Parathyroid adenoma (tissue), 2 donors: Measurements from ENCODE around the gene PSMA2.

Source experiments
- H2AFZ ChIP-seq: fragments of 300-600 bp; sonication (generic); one replicate; pipeline ENCODE4 v1.7.0; 2017; ENCODE audit warnings: antibody characterized with exemption, mild to moderate bottlenecking
- H3K27ac ChIP-seq: fragments of 300-600 bp; sonication (generic); one replicate; pipeline ENCODE4 v1.7.0; 2017
- H3K27me3 ChIP-seq: fragments of 300-600 bp; sonication (generic); one replicate; pipeline ENCODE4 v1.7.0; 2017; ENCODE audit warnings: low read length; ENCODE audit not compliant: control insufficient read depth, insufficient read depth
- H3K36me3 ChIP-seq: fragments of 300-600 bp; sonication (generic); one replicate; pipeline ENCODE4 v1.7.0; 2017; ENCODE audit warnings: low read length; ENCODE audit not compliant: control insufficient read depth, insufficient read depth
- H3K4me1 ChIP-seq: fragments of 300-600 bp; sonication (generic); one replicate; pipeline ENCODE4 v1.7.0; 2017; ENCODE audit warnings: control low read depth
- H3K4me2 ChIP-seq: fragments of 300-600 bp; sonication (generic); one replicate; pipeline ENCODE4 v1.7.0; 2017; ENCODE audit warnings: low read length
- H3K4me3 ChIP-seq: fragments of 300-600 bp; sonication (generic); one replicate; pipeline ENCODE4 v1.7.0; 2017; ENCODE audit warnings: low read depth, low read length
- H3K79me2 ChIP-seq: fragments of 300-600 bp; sonication (generic); one replicate; pipeline ENCODE4 v1.7.0; 2017; ENCODE audit warnings: control low read depth
- H3K9ac ChIP-seq: fragments of 300-600 bp; sonication (generic); one replicate; pipeline ENCODE4 v1.7.0; 2017; ENCODE audit warnings: mild to moderate bottlenecking
- H3K9me3 ChIP-seq: fragments of 300-600 bp; sonication (generic); one replicate; pipeline ENCODE4 v1.7.0; 2017; ENCODE audit warnings: low read length; ENCODE audit not compliant: control insufficient read depth
- TF ChIP-seq, protein P1 (sequence below): fragments of 300-600 bp; sonication (generic); IDR thresholded peaks from one replicate; pipeline ENCODE4 v1.7.0; 2017; ENCODE audit warnings: antibody characterized with exemption, mild to moderate bottlenecking
- donor health status: primary hyperparathyroidism.

The PSMA2 gene

GRCh38 chr7:42922017-42922753, 9.8 kb downstream of the PSMA2 start:
- Histone ChIP-seq H3K27me3 (no peaks in the 10 kb centered on the region), H3K4me3 (no peak overlapping the region), H3K9me3 (no peaks in the 10 kb centered on the region), H3K4me1 (no peaks in the 10 kb centered on the region), H3K9ac (no peak overlapping the region), H2AFZ (no peak overlapping the region), H3K36me3 (no peaks in the 10 kb centered on the region), H3K79me2 (no peaks in the 10 kb centered on the region), H3K27ac (no peak overlapping the region), H3K4me2 (no peak overlapping the region)
- TF ChIP-seq, protein P1, sequence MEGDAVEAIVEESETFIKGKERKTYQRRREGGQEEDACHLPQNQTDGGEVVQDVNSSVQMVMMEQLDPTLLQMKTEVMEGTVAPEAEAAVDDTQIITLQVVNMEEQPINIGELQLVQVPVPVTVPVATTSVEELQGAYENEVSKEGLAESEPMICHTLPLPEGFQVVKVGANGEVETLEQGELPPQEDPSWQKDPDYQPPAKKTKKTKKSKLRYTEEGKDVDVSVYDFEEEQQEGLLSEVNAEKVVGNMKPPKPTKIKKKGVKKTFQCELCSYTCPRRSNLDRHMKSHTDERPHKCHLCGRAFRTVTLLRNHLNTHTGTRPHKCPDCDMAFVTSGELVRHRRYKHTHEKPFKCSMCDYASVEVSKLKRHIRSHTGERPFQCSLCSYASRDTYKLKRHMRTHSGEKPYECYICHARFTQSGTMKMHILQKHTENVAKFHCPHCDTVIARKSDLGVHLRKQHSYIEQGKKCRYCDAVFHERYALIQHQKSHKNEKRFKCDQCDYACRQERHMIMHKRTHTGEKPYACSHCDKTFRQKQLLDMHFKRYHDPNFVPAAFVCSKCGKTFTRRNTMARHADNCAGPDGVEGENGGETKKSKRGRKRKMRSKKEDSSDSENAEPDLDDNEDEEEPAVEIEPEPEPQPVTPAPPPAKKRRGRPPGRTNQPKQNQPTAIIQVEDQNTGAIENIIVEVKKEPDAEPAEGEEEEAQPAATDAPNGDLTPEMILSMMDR, result no peak

DNA sequence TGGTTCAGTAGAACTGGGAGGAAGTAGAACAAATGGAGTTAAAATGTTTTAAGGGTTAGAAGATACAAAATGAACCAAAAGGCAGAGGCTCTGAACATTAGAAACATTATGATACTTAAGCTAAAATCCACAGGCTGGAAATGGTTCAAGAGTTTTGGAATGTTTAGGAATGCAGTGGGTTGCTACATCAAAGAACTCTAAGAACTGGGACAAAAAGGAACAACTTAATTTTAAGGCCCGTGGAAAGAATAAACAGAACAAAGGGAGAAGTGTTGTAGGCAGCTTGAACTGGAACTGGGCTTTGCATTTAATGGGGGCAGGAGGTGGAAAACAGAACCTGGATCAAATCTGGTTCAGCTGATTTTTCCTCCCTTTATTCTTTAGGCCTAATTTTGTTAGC, 16.6 kb downstream of the PSMA2 start:
- no peaks in the 10 kb centered on the region for H3K9me3 ChIP-seq
- H3K27me3 ChIP-seq, result no peaks in the 10 kb centered on the region
- H3K9ac ChIP-seq, result no peak overlapping the region
- H3K4me1 ChIP-seq, result peaks cover 12% of the 10 kb centered on the region
- no peaks in the 10 kb centered on the region for H3K36me3 ChIP-seq
- no peak overlapping the region for H3K4me3 ChIP-seq
- no peak overlapping the region for H2AFZ ChIP-seq
- H3K79me2 ChIP-seq, result no peaks in the 10 kb centered on the region
- no peak overlapping the region for H3K4me2 ChIP-seq
- no peak overlapping the region for H3K27ac ChIP-seq
- TF ChIP-seq, protein P1, result no peak

GRCh38 chr7:42914421-42915045, 17.4 kb downstream of the PSMA2 start:
- Histone ChIP-seq H3K9me3 (no peaks in the 10 kb centered on the region), H3K4me1 (peaks cover 14% of the 10 kb centered on the region), H3K4me3 (no peak overlapping the region), H3K36me3 (no peaks in the 10 kb centered on the region), H3K27ac (no peak overlapping the region), H3K27me3 (no peaks in the 10 kb centered on the region), H3K4me2 (no peak overlapping the region), H2AFZ (no peak overlapping the region), H3K79me2 (no peaks in the 10 kb centered on the region), H3K9ac (no peak overlapping the region)
- TF ChIP-seq, protein P1, result no peak

- no peaks in the 10 kb centered on the region for H3K36me3 ChIP-seq
- H3K9ac ChIP-seq, result no peak overlapping the region
- no peak overlapping the region for H2AFZ ChIP-seq
- peaks cover 14% of the 10 kb centered on the region for H3K4me1 ChIP-seq
- H3K79me2 ChIP-seq, result no peaks in the 10 kb centered on the region
- H3K27ac ChIP-seq, result no peak overlapping the region
- TF ChIP-seq, protein P1, result no peak
- no peak overlapping the region for H3K4me2 ChIP-seq
- no peaks in the 10 kb centered on the region for H3K9me3 ChIP-seq
- H3K4me3 ChIP-seq, result no peak overlapping the region
- H3K27me3 ChIP-seq, result no peaks in the 10 kb centered on the region
Measured at GRCh38 chr7:42914009-42914408, 18.0 kb downstream of the PSMA2 start.

DNA sequence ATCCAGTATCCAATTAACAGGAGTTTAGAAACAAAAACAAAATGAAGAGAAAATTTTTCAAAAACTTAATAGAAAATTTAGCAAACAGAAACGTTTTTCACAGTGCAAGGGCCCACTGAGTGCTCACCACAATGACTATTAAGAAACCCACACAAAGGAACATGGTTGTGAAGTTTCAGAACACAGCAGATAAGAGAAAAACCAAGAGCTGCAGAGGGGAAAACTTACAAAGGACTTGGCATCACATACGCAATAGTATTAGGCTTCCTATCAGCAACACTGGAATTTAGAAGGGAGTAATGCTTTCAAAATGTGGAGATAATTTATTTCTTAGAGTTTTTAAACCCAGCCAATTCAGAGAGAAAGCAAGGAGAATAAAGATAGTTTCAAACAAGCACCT, 18.4 kb downstream of the PSMA2 start:
- no peaks in the 10 kb centered on the region for H3K79me2 ChIP-seq
- H3K27me3 ChIP-seq, result no peaks in the 10 kb centered on the region
- no peak overlapping the region for H2AFZ ChIP-seq
- no peak overlapping the region for H3K4me3 ChIP-seq
- no peak overlapping the region for H3K4me2 ChIP-seq
- H3K9ac ChIP-seq, result no peak overlapping the region
- H3K9me3 ChIP-seq, result no peaks in the 10 kb centered on the region
- H3K4me1 ChIP-seq, result peaks cover 14% of the 10 kb centered on the region
- H3K36me3 ChIP-seq, result no peaks in the 10 kb centered on the region
- TF ChIP-seq, protein P1, result no peak
- no peak overlapping the region for H3K27ac ChIP-seq
